Neutrophil (primary cell): ENCODE data around the gene SNX9.

ENCODE experiments used
- H3K27ac ChIP-seq: fragments of 200-600 bp; sonication (generic); 2 replicates; pipeline ENCODE4 v1.5.1; 2016; ENCODE audit warnings: mild to moderate bottlenecking, moderate library complexity
- H3K27me3 ChIP-seq: fragments of 200-600 bp; sonication (generic); 2 replicates; pipeline ENCODE4 v1.6.0; 2016; ENCODE audit warnings: mild to moderate bottlenecking
- H3K36me3 ChIP-seq: fragments of 200-600 bp; sonication (generic); 2 replicates; pipeline ENCODE4 v1.5.1; 2017
- H3K4me1 ChIP-seq, 2 experiments: fragments of 200-600 bp in 1 of 2; sonication (generic) in 1 of 2; 1 replicate in 1 of 2; 2 replicates in 1 of 2; pipeline versions ENCODE4 v1.5.1 to v1.6.1; 2013 to 2016; ENCODE audit warnings: low read depth in 1 of 2, low read length in 1 of 2, mild to moderate bottlenecking in 1 of 2, moderate library complexity in 1 of 2; ENCODE audit not compliant: control insufficient read depth in 1 of 2, insufficient read depth in 1 of 2
- H3K4me3 ChIP-seq, 2 experiments: fragments of 200-600 bp in 1 of 2; sonication (generic) in 1 of 2; 1 replicate in 1 of 2; 2 replicates in 1 of 2; pipeline ENCODE4 v1.5.1; 2013 to 2016; ENCODE audit warnings: low read depth in 1 of 2, low read length in 1 of 2, mild to moderate bottlenecking in 1 of 2, moderate library complexity in 1 of 2
- H3K9me3 ChIP-seq: fragments of 200-600 bp; sonication (generic); 2 replicates; pipeline ENCODE4 v1.5.1; 2016
- TF ChIP-seq, protein P1 (sequence below): fragments of 200-600 bp; sonication (generic); IDR thresholded peaks from 2 replicates; pipeline ENCODE4 v1.5.1; 2016; ENCODE audit warnings: antibody characterized with exemption

Gene SNX9

DNA sequence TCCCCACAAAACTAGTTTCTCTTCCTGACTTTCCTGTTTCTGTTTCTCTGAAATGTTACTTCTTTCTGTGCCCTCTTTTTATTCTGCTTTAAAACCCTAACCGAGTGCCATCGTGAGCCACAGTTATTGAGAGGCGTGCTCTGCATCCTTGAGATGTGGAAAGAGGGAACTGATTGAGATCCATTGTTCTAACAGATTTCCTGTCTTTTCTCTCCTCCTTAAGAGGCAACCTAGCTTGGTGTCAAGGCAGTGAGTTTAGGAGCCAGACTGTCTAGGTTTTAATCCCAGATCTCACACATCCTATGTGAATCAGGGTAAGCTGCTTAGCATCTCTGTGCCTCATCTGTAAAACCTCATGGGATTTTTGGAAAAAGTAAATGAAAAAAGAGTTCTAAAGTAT lies 57.5 kb downstream of the SNX9 start:
- H3K27ac ChIP-seq: no peak overlapping the region

DNA sequence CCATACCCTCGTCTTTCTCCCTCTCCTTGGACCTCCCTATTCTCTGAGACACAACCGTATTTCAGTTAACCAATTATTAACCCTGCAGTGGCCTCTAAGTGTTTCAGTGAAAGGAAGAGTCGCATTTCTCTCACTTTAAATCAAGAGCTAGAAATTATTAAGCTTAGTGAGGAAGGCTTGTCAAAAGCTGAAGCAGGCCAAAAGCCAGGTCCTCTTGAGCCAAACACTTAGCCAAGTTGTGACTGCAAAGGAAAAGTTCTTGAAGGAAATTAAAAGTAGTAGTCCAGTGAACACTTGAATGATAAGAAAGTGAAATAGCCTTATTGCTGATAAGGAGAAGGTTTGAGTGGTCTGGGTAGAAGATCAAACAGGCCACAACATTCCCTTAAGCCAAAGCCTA lies 58.3 kb downstream of the SNX9 start:
- Histone ChIP-seq H3K4me3 (no peak overlapping the region), H3K4me1 (no peaks in the 10 kb centered on the region), H3K27ac (no peak overlapping the region), H3K36me3 (no peaks in the 10 kb centered on the region), H3K27me3 (no peaks in the 10 kb centered on the region), H3K9me3 (no peaks in the 10 kb centered on the region)
- TF ChIP-seq, protein P1, sequence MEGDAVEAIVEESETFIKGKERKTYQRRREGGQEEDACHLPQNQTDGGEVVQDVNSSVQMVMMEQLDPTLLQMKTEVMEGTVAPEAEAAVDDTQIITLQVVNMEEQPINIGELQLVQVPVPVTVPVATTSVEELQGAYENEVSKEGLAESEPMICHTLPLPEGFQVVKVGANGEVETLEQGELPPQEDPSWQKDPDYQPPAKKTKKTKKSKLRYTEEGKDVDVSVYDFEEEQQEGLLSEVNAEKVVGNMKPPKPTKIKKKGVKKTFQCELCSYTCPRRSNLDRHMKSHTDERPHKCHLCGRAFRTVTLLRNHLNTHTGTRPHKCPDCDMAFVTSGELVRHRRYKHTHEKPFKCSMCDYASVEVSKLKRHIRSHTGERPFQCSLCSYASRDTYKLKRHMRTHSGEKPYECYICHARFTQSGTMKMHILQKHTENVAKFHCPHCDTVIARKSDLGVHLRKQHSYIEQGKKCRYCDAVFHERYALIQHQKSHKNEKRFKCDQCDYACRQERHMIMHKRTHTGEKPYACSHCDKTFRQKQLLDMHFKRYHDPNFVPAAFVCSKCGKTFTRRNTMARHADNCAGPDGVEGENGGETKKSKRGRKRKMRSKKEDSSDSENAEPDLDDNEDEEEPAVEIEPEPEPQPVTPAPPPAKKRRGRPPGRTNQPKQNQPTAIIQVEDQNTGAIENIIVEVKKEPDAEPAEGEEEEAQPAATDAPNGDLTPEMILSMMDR: no peak

More for the DNA sequence above, 57.5 kb downstream of the SNX9 start:
- no peaks in the 10 kb centered on the region for H3K36me3 ChIP-seq
- H3K27me3 ChIP-seq: no peaks in the 10 kb centered on the region
- no peaks in the 10 kb centered on the region for H3K9me3 ChIP-seq
- no peaks in the 10 kb centered on the region for H3K4me1 ChIP-seq
- no peak overlapping the region for H3K4me3 ChIP-seq
- TF ChIP-seq, protein P1: no peak

DNA sequence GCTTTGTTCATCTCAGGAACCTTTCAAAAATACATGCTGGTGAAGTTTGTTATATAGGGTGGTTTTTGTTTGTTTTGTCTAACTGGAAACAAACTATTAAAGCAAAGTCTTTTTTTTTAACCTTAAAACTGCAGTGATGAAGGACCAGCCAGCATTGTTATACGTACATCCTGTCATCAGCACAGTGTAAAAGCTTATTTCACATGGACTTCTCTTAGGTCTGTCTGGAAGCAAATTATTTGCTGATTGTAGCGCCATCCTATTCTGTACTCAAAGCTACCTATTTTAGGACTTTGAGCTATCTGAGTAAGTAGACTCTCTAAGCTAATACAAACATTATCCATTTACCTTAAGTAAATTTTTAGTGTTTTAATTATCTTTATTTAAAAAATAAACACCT lies 61.7 kb downstream of the SNX9 start:
- H3K4me3 ChIP-seq: no peak overlapping the region
- TF ChIP-seq, protein P1: no peak
- no peaks in the 10 kb centered on the region for H3K27me3 ChIP-seq
- no peak overlapping the region for H3K27ac ChIP-seq
- H3K4me1 ChIP-seq: no peaks in the 10 kb centered on the region
- H3K36me3 ChIP-seq: no peaks in the 10 kb centered on the region
- no peaks in the 10 kb centered on the region for H3K9me3 ChIP-seq

DNA sequence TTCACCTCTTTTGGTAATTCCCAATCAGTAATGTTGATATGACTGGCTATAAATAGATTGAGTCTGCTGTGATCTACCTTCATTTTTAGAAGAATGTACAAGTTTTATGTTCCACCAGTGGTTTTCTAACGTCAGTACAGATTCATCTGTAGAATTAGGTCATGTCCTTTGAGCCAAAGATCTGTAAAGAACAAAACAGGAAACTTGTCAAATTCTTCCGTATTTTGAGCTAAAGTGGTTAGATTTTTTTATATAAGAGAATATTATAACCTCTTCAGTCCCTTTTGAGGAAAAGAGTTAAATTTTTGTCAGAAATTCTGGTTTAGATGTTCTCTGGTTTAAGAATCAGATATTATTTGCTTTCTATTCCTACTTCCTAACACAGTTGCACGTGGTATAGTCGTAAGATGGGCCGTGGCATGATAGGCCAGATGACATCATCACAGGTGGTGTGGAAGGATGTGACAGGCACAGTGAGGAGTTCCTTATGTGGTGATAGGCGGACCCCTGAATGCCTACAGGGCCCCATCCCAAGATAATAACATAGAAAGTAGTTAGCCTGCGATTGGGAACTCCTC lies 62.3 kb downstream of the SNX9 start:
- Histone ChIP-seq H3K4me3 (no peak overlapping the region), H3K27me3 (no peaks in the 10 kb centered on the region), H3K9me3 (no peaks in the 10 kb centered on the region), H3K4me1 (no peaks in the 10 kb centered on the region), H3K36me3 (no peaks in the 10 kb centered on the region), H3K27ac (no peak overlapping the region)
- TF ChIP-seq, protein P1: no peak

DNA sequence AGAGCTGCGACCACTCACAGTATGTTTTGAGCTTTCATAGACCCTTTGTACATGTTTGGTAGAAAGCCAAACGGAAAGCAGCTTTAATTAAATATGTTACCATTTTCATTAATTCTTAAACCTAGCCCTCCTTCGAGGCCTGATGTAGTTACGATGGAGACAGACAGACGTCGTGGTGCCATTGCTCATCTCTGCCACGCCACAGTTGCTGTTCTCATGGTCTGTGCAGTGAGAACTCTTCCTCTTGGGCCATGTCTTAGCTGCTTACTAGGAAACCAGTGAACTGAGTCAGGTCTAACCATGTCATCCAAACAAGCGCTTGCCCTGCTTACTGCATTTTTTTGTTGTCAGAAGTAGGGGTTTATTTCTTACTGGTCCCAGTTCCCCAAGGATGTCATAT lies 62.8 kb downstream of the SNX9 start:
- Histone ChIP-seq H3K27me3 (no peaks in the 10 kb centered on the region), H3K9me3 (no peaks in the 10 kb centered on the region), H3K27ac (no peak overlapping the region), H3K4me1 (no peaks in the 10 kb centered on the region), H3K36me3 (no peaks in the 10 kb centered on the region), H3K4me3 (no peak overlapping the region)
- TF ChIP-seq, protein P1: no peak

DNA sequence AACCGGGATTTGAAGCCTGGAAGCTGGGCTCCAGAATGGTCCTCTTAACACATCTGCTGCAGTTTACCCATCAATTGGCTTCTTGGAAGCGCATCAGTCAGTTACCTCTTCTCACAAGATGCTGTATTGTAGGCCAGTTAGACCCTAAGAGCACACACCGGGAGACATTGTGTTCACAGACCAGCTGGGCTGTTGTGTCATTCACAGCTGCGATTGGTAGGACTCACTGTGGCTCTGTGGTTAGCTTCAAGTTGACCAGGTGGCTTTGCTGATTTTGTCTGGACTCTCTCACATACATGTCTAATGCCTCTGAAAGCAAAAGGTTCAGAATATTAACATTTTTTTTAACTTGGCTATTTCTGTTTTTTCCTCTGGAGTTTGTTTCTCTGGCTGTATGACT lies 64.8 kb downstream of the SNX9 start:
- no peaks in the 10 kb centered on the region for H3K27me3 ChIP-seq
- H3K4me1 ChIP-seq: peaks cover 5 to 12% of the 10 kb centered on the region in 2 experiments
- H3K9me3 ChIP-seq: no peaks in the 10 kb centered on the region
- no peak overlapping the region for H3K27ac ChIP-seq
- H3K36me3 ChIP-seq: no peaks in the 10 kb centered on the region
- TF ChIP-seq, protein P1: no peak
- H3K4me3 ChIP-seq: no peak overlapping the region
